ENCODE measurements around the gene CARMIL1. TPM values are rescaled to one million over a fixed set of nuclear protein-coding genes. Genes with fewer than 3 reads are reported as not detected.

The CARMIL1 gene
- total and polyA plus RNA-seq, 2 of the 8 experiments (the other 6 are each of a cell fraction or from before 2014, with no cell fraction given): 20.3 to 40.4 TPM

- no peak for TF ChIP-seq E2F6 (IDR thresholded peaks at IDR 0.05)
- TF ChIP-seq GABPA (IDR thresholded peaks at IDR 0.05; ENCODE audit: borderline replicate concordance, insufficient read depth, low read length): no peak
Measured at GRCh38 chr6:25277386-25277785, 1.8 kb upstream of the CARMIL1 start (continued).

Data from H1 (cell line).